Measurements from ENCODE around the gene P3H1.
"Not testable (repeated sequence)": the region's sequence is repeated elsewhere in the genome, so short reads cannot be mapped to it uniquely, and the experiment has no call there.

Gene P3H1

GRCh38 chr1:42757892-42758275 lies 8.9 kb downstream of the P3H1 start:
- no peaks in the 10 kb centered on the region for H3K9me3 ChIP-seq (ENCODE audit: severe bottlenecking)
- DNase-seq (ENCODE audit: low spot score) (no peak), ATAC-seq (ENCODE audit: low read depth) (no peak)
- no peaks in the 10 kb centered on the region for H3K27me3 ChIP-seq (ENCODE audit: insufficient read depth, poor library complexity, severe bottlenecking)
- TF ChIP-seq, protein P1, sequence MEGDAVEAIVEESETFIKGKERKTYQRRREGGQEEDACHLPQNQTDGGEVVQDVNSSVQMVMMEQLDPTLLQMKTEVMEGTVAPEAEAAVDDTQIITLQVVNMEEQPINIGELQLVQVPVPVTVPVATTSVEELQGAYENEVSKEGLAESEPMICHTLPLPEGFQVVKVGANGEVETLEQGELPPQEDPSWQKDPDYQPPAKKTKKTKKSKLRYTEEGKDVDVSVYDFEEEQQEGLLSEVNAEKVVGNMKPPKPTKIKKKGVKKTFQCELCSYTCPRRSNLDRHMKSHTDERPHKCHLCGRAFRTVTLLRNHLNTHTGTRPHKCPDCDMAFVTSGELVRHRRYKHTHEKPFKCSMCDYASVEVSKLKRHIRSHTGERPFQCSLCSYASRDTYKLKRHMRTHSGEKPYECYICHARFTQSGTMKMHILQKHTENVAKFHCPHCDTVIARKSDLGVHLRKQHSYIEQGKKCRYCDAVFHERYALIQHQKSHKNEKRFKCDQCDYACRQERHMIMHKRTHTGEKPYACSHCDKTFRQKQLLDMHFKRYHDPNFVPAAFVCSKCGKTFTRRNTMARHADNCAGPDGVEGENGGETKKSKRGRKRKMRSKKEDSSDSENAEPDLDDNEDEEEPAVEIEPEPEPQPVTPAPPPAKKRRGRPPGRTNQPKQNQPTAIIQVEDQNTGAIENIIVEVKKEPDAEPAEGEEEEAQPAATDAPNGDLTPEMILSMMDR (IDR thresholded peaks at IDR 0.05; ENCODE audit: poor library complexity, severe bottlenecking), result no peak
- peaks cover 57% of the 10 kb centered on the region for H3K36me3 ChIP-seq (ENCODE audit: low read depth)
- H3K4me1 ChIP-seq (ENCODE audit: insufficient read depth, poor library complexity, severe bottlenecking), result no peaks in the 10 kb centered on the region
- H3K4me3 ChIP-seq (ENCODE audit: severe bottlenecking), result no peak overlapping the region
- H3K27ac ChIP-seq (ENCODE audit: poor library complexity, severe bottlenecking), result no peak overlapping the region

DNA sequence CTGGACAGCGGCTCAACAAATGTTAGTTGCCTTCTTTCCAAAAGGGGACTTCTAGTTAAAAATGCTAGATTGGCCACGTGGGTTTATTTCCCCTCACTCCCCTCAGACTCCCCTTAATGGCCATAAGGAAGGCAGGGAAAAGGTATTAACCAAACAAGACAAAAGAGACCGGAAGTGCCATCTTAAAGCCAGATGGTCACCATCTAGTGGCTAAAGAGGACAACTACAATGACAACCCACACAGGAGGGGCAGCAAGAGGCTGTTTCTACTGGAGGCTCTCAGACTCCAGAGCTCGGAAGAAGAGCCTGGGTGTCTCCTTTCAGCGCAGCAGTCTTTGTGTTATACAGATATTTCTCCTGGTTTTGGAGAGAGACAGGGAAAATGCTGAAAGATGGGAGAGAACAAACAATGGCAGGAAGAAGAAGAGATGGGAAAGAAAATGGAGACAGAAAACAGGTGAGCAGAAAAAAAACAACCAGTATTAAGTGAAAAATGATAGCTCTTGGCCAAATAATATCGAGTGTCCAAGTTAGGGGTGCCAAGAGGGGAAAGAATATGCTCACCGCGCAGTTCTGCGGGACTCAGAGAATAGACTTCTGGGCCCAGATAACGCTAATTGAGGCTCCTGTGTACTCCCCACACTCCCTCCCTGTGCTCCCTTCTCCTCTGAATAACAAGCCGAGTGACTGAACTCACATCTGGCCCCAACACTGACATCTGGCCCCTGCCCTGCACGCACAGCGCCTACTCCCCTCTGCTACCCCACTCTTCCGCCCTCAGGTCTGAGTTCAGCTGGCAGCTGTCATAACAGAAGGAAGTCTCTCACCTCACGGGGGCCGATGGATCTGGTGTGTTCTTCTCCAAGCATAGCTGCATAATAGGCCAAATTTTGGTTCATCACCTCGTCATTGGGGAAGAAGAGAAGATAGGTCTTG lies 9.6 kb downstream of the P3H1 start:
- H3K4me3 ChIP-seq (ENCODE audit: severe bottlenecking), result no peak overlapping the region
- no peaks in the 10 kb centered on the region for H3K27me3 ChIP-seq (ENCODE audit: insufficient read depth, poor library complexity, severe bottlenecking)
- peaks cover 64% of the 10 kb centered on the region for H3K36me3 ChIP-seq (ENCODE audit: low read depth)
- DNase-seq (ENCODE audit: low spot score), result no peak
- no peaks in the 10 kb centered on the region for H3K4me1 ChIP-seq (ENCODE audit: insufficient read depth, poor library complexity, severe bottlenecking)
- no peak overlapping the region for H3K27ac ChIP-seq (ENCODE audit: poor library complexity, severe bottlenecking)
- peak; percentile 64 for ATAC-seq (ENCODE audit: low read depth)
- TF ChIP-seq, protein P1 (IDR thresholded peaks at IDR 0.05; ENCODE audit: poor library complexity, severe bottlenecking), result peak; percentile 82
- no peaks in the 10 kb centered on the region for H3K9me3 ChIP-seq (ENCODE audit: severe bottlenecking)

GRCh38 chr1:42753070-42753469 lies 13.8 kb downstream of the P3H1 start:
- Histone ChIP-seq H3K36me3 (ENCODE audit: low read depth) (peaks cover 55% of the 10 kb centered on the region), H3K4me1 (ENCODE audit: insufficient read depth, poor library complexity, severe bottlenecking) (no peaks in the 10 kb centered on the region), H3K27ac (ENCODE audit: poor library complexity, severe bottlenecking) (no peak overlapping the region), H3K4me3 (ENCODE audit: severe bottlenecking) (no peak overlapping the region), H3K27me3 (ENCODE audit: insufficient read depth, poor library complexity, severe bottlenecking) (no peaks in the 10 kb centered on the region), H3K9me3 (ENCODE audit: severe bottlenecking) (no peaks in the 10 kb centered on the region)
- TF ChIP-seq, protein P1 (IDR thresholded peaks at IDR 0.05; ENCODE audit: poor library complexity, severe bottlenecking), result no peak
- DNase-seq (ENCODE audit: low spot score) (no peak), ATAC-seq (ENCODE audit: low read depth) (no peak)

DNA sequence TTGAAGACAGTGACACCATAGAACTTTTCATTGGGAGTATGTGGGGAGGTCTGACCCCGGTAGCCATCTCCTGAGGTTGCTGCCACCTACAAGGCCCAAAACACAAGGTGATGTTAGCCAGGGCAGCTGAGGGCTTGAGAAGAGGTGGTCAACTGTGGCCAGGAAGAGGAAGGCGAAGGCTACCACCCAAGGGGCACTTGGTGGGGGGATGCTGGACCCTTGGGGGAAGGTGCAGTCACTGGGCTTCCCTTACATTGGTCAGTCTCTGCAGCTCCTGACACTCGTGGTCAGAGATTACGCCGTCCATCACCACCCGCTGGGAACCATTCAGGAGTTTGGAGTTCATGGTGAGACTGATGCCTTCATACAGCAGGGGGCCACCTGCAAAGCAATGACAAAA lies 14.5 kb downstream of the P3H1 start:
- no peaks in the 10 kb centered on the region for H3K4me1 ChIP-seq (ENCODE audit: insufficient read depth, poor library complexity, severe bottlenecking)
- H3K4me3 ChIP-seq (ENCODE audit: severe bottlenecking), result no peak overlapping the region
- H3K9me3 ChIP-seq (ENCODE audit: severe bottlenecking), result no peaks in the 10 kb centered on the region
- TF ChIP-seq, protein P1 (IDR thresholded peaks at IDR 0.05; ENCODE audit: poor library complexity, severe bottlenecking), result no peak
- H3K27ac ChIP-seq (ENCODE audit: poor library complexity, severe bottlenecking), result no peak overlapping the region
- peaks cover 55% of the 10 kb centered on the region for H3K36me3 ChIP-seq (ENCODE audit: low read depth)
- H3K27me3 ChIP-seq (ENCODE audit: insufficient read depth, poor library complexity, severe bottlenecking), result no peaks in the 10 kb centered on the region
- DNase-seq (ENCODE audit: low spot score), result no peak
- no peak for ATAC-seq (ENCODE audit: low read depth)

DNA sequence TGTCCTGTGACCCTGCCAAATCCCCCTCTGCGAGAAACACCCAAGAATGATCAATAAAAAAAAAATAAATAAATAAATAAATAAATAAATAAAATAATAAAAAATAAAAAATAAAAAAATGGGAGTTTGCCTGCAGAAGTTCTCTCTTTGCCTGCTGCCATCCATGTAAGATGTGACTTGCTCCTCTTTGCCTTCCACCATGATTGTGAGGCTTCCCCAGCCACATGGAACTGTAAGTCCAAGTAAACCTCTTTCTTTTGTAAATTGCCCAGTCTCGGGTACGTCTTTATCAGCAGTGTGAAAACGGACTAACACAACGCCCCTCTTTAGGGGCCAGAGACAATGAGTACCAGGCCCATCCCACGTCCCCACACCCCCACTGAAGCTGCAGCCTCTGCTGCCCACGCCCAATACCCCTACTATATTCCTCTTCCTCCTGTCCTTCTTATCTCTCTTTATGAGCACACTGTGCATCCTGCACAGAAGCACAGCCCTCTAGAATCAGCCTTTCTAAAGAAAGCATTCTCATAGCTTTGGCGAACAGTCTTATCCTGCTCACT lies 15.2 kb downstream of the P3H1 start:
- not testable (repeated sequence) for ATAC-seq (ENCODE audit: low read depth); H3K27ac ChIP-seq (ENCODE audit: poor library complexity, severe bottlenecking); H3K27me3 ChIP-seq (ENCODE audit: insufficient read depth, poor library complexity, severe bottlenecking); DNase-seq (ENCODE audit: low spot score); H3K4me1 ChIP-seq (ENCODE audit: insufficient read depth, poor library complexity, severe bottlenecking); H3K9me3 ChIP-seq (ENCODE audit: severe bottlenecking); H3K4me3 ChIP-seq (ENCODE audit: severe bottlenecking)
- H3K36me3 ChIP-seq (ENCODE audit: low read depth), result peaks cover 54% of the 10 kb centered on the region
